HG03521 (cell line): ENCODE data around the gene LRBA.
"Not testable (repeated sequence)": the region's sequence is repeated elsewhere in the genome, so short reads cannot be mapped to it uniquely, and the experiment has no call there.

ENCODE experiments used
- ATAC-seq: cut with Tn5 transposase; IDR thresholded peaks from one replicate; pipeline ENCODE4 v1.9.1; 2021; ENCODE audit warnings: mild to moderate bottlenecking, moderate library complexity; ENCODE audit not compliant: unreplicated experiment

The LRBA gene

GRCh38 chr4:151015459-151016347 lies 619 bp upstream of the LRBA start:
- peak; percentile 75 for ATAC-seq

GRCh38 chr4:151013944-151014343 lies 1.1 kb downstream of the LRBA start:
- ATAC-seq = no peak

GRCh38 chr4:151013491-151013890 lies 1.6 kb downstream of the LRBA start:
- no peak for ATAC-seq

- no peak for ATAC-seq
Observed at GRCh38 chr4:151012820-151013219, 2.3 kb downstream of the LRBA start.

GRCh38 chr4:151012376-151012775 lies 2.7 kb downstream of the LRBA start:
- no peak for ATAC-seq

- ATAC-seq = no peak
Observed at GRCh38 chr4:151004222-151004621, 10.9 kb downstream of the LRBA start.

GRCh38 chr4:151000747-151001429 lies 14.2 kb downstream of the LRBA start:
- ATAC-seq = no peak

- no peak for ATAC-seq
Observed at GRCh38 chr4:150999086-150999485, 16.0 kb downstream of the LRBA start.

- no peak for ATAC-seq
Observed at GRCh38 chr4:150997141-150997540, 17.9 kb downstream of the LRBA start.

- ATAC-seq = no peak
Observed at GRCh38 chr4:150994721-150995120, 20.4 kb downstream of the LRBA start.

- ATAC-seq = not testable (repeated sequence)
Observed at GRCh38 chr4:150993577-150993976, 21.5 kb downstream of the LRBA start.

GRCh38 chr4:150990993-150991392 lies 24.1 kb downstream of the LRBA start:
- no peak for ATAC-seq

- no peak for ATAC-seq
Observed at GRCh38 chr4:150990250-150990649, 24.8 kb downstream of the LRBA start.

GRCh38 chr4:150988238-150988637 lies 26.8 kb downstream of the LRBA start:
- ATAC-seq = no peak

GRCh38 chr4:150987204-150987603 lies 27.9 kb downstream of the LRBA start:
- no peak for ATAC-seq

- no peak for ATAC-seq
Observed at GRCh38 chr4:150986085-150986484, 29.0 kb downstream of the LRBA start.

GRCh38 chr4:150983851-150984250 lies 31.2 kb downstream of the LRBA start:
- no peak for ATAC-seq

- no peak for ATAC-seq
Observed at GRCh38 chr4:150982557-150983233, 32.4 kb downstream of the LRBA start.

GRCh38 chr4:150978738-150979575 lies 36.1 kb downstream of the LRBA start:
- no peak for ATAC-seq

- ATAC-seq = peak; percentile 55
Observed at GRCh38 chr4:150976478-150977118, 38.5 kb downstream of the LRBA start.
